Activated naive CD4-positive, alpha-beta T cell treated with anti-CD3 and anti-CD28 coated beads, Interleukin-2, amount 50 U/mL, for 24 hours (primary cell): ENCODE measurements around the gene KIF3B.
"Not testable (repeated sequence)": the region's sequence is repeated elsewhere in the genome, so short reads cannot be mapped to it uniquely, and the experiment has no call there.

ENCODE experiments used
- H3K27ac Mint-ChIP-seq: one replicate; pipeline ENCODE4 v1.8.0; 2021; ENCODE audit warnings: mild to moderate bottlenecking, mixed read lengths
- H3K27me3 Mint-ChIP-seq: one replicate; pipeline ENCODE4 v1.8.0; 2021; ENCODE audit warnings: mixed read lengths
- H3K36me3 Mint-ChIP-seq: one replicate; pipeline ENCODE4 v1.8.0; 2021; ENCODE audit warnings: mixed read lengths
- H3K4me1 Mint-ChIP-seq: one replicate; pipeline ENCODE4 v1.8.0; 2021; ENCODE audit warnings: mixed read lengths
- H3K4me3 Mint-ChIP-seq: one replicate; pipeline ENCODE4 v1.8.0; 2021; ENCODE audit warnings: mild to moderate bottlenecking, mixed read lengths
- H3K9me3 Mint-ChIP-seq: one replicate; pipeline ENCODE4 v1.8.0; 2021; ENCODE audit warnings: mixed read lengths

The KIF3B gene

GRCh38 chr20:32359633-32360332 lies 82.3 kb downstream of the KIF3B start:
- peaks cover 12% of the 10 kb centered on the region for H3K36me3 Mint-ChIP-seq
- H3K27me3 Mint-ChIP-seq: no peaks in the 10 kb centered on the region
- peaks cover 60% of the 10 kb centered on the region for H3K4me1 Mint-ChIP-seq
- H3K9me3 Mint-ChIP-seq: no peaks in the 10 kb centered on the region
- H3K4me3 Mint-ChIP-seq: peak overlapping the region; percentile 98
- peak overlapping the region; percentile 93 for H3K27ac Mint-ChIP-seq

- H3K27ac Mint-ChIP-seq: peak overlapping the region; percentile 77
- peaks cover 12% of the 10 kb centered on the region for H3K36me3 Mint-ChIP-seq
- H3K4me3 Mint-ChIP-seq: peak overlapping the region; percentile 98
- peaks cover 60% of the 10 kb centered on the region for H3K4me1 Mint-ChIP-seq
- no peaks in the 10 kb centered on the region for H3K27me3 Mint-ChIP-seq
- H3K9me3 Mint-ChIP-seq: no peaks in the 10 kb centered on the region
These were observed 82.8 kb downstream of the KIF3B start for GRCh38 chr20:32360333-32360634.

DNA sequence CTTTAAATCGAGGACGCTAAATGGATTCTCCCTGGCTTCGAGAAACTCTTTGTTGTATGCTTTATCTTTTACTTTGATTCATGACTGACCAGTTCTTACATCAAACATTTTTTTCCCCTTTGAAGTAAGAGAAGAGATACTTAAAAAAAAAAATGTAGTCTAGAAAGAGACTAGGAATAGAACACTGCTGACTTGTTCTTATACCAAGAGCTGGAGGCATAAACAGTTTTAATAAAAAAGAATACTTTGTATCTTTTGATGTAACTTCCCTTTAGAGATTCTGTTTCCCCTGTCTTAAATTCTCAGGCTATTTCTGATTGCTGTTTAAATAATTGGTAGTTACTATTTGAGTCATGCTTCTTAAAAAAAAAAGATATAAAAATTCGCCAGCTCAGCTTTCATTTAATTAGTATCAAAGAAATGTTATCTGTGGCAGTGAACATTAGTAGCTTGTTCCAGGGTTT lies 85.5 kb downstream of the KIF3B start:
- Mint-ChIP-seq H3K9me3 (no peaks in the 10 kb centered on the region), H3K27me3 (no peaks in the 10 kb centered on the region), H3K36me3 (peaks cover 19% of the 10 kb centered on the region), H3K27ac (peak overlapping the region; percentile 72), H3K4me1 (peaks cover 78% of the 10 kb centered on the region), H3K4me3 (peak overlapping the region; percentile 98)

DNA sequence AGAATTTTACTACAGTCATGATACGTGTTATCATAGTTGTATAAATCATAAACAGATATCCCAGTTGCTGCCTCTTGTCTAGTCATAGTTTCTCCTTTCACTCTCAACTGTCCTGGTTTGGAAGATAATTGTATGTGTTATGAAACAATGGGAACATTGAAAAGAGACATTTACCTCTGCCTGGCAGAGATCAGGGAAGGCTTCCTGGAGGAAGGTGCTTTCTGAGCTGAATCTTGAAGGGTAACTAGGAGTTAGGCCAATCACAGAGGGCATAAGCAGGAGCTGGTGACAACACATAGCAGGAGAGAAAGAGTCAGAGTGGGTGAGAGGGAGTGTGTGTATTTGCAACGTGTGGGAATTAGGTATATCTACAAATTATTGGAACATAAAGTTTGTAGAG lies 86.0 kb downstream of the KIF3B start:
- Mint-ChIP-seq H3K9me3 (no peaks in the 10 kb centered on the region), H3K36me3 (peaks cover 19% of the 10 kb centered on the region), H3K4me1 (peaks cover 83% of the 10 kb centered on the region), H3K27me3 (no peaks in the 10 kb centered on the region), H3K27ac (peak overlapping the region; percentile 72), H3K4me3 (peak overlapping the region; percentile 98)

DNA sequence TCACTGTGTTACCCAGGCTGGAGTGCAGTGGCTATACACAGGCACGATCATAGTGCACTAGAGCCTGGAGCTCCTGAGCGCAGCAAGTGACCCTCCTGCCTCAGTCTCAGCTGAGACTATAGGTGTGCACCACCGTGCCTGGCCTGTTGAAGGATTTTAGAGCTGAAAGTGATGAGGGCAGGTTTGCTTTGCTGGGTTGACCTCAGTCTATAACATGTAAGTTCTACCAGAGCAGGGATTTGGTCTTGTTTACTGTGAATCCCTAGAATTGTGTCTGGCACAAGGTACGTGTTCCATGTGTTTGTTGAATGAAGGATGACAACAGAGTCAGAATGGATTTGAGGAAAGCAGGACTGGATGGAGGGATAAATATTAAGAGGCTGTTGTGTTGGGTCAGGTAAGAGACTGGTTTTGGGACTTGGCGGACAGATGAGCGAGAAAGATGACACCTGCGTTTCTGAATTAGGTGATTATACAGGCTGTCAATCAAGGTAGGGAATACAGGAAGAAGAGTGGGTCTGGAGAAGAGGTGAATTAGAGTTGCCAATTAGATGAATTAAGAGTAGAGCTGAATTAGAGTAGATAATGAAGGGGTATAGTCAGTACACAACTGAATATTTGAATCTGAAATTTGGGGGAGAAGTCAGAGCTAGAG lies 87.2 kb downstream of the KIF3B start:
- no peaks in the 10 kb centered on the region for H3K27me3 Mint-ChIP-seq

GRCh38 chr20:32365564-32365963 lies 88.1 kb downstream of the KIF3B start:
- Mint-ChIP-seq H3K9me3 (no peaks in the 10 kb centered on the region), H3K36me3 (peaks cover 10% of the 10 kb centered on the region), H3K27me3 (no peaks in the 10 kb centered on the region), H3K27ac (no peak overlapping the region), H3K4me1 (peaks cover 76% of the 10 kb centered on the region), H3K4me3 (peak overlapping the region; percentile 49)

More for the DNA sequence above, 87.2 kb downstream of the KIF3B start:
- Mint-ChIP-seq H3K36me3 (peaks cover 15% of the 10 kb centered on the region), H3K4me3 (peak overlapping the region; percentile 49), H3K27ac (peak overlapping the region; percentile 56), H3K4me1 (peaks cover 85% of the 10 kb centered on the region), H3K9me3 (no peaks in the 10 kb centered on the region)

DNA sequence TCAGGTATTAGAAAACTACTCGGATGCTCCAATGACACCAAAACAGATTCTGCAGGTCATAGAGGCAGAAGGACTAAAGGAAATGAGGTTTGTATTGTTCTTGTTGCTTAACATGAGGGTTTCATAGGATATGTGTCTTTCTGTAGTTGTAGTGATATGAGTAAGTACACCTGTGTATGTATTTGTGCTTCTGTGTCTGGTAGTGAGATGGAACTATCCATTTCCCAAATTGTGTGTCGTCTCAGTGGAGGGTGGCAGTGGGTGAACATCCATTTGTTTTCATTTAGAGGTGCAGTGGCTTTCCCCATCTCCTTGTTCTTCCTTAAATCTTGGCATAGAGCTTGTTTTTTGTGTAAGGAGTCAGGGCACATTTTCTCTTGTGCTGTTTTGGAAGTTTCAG lies 88.9 kb downstream of the KIF3B start:
- peak overlapping the region; percentile 31 for H3K4me3 Mint-ChIP-seq

GRCh38 chr20:32368323-32368722 lies 90.9 kb downstream of the KIF3B start:
- Mint-ChIP-seq H3K27me3 (no peaks in the 10 kb centered on the region), H3K27ac (peak overlapping the region; percentile 97), H3K36me3 (peaks cover 7% of the 10 kb centered on the region), H3K9me3 (no peaks in the 10 kb centered on the region), H3K4me3 (peak overlapping the region; percentile 73), H3K4me1 (peaks cover 57% of the 10 kb centered on the region)

More for the DNA sequence above, 88.9 kb downstream of the KIF3B start:
- no peaks in the 10 kb centered on the region for H3K9me3 Mint-ChIP-seq
- peaks cover 9% of the 10 kb centered on the region for H3K36me3 Mint-ChIP-seq
- peak overlapping the region; percentile 97 for H3K27ac Mint-ChIP-seq
- H3K27me3 Mint-ChIP-seq: no peaks in the 10 kb centered on the region
- peaks cover 74% of the 10 kb centered on the region for H3K4me1 Mint-ChIP-seq

GRCh38 chr20:32368925-32369324 lies 91.5 kb downstream of the KIF3B start:
- Mint-ChIP-seq H3K27ac (peak overlapping the region; percentile 73), H3K4me1 (peaks cover 51% of the 10 kb centered on the region), H3K36me3 (peaks cover 7% of the 10 kb centered on the region), H3K27me3 (no peaks in the 10 kb centered on the region), H3K4me3 (no peak overlapping the region), H3K9me3 (no peaks in the 10 kb centered on the region)

DNA sequence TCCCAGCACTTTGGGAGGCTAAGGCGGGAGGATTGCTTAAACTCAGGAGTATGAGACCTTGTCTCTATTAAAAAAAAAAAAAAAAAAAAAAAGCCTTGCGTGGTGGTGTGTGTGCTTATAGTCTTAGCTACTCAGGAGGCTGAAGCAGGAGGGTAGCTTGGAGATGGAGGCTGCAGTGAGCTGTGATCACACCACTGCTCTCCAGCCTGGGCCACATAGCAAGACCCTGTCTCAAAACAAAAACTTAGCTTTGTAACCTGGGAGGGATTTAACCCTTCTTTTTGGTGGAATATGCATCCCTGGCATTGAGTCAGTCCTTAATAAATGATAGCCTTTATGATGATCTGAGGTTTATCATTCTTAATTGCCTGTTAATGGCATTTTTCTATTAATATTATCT lies 93.4 kb downstream of the KIF3B start:
- no peaks in the 10 kb centered on the region for H3K9me3 Mint-ChIP-seq
- H3K36me3 Mint-ChIP-seq: peaks cover 7% of the 10 kb centered on the region
- H3K4me1 Mint-ChIP-seq: peaks cover 35% of the 10 kb centered on the region
- no peak overlapping the region for H3K27ac Mint-ChIP-seq
- no peaks in the 10 kb centered on the region for H3K27me3 Mint-ChIP-seq
- no peak overlapping the region for H3K4me3 Mint-ChIP-seq

DNA sequence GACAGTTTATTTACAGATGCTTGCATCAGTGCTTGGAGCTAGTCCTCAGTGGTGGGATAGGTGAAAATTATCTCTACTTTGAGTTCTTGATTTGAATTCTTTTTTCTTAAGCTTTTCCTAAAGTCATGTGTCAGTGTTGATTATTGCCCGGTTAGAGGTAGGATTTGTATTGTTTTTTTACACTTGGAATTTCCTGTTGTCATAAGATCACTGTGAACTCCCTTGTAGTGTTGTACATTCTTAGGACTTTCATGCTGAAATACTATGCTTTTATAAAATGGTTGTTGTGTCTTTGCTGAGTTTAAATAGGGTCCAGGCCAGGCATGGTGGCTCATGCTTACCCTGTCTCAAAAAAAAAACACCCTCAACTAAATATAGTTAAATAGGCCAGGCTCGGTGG lies 101.0 kb downstream of the KIF3B start:
- H3K27ac Mint-ChIP-seq: no peak overlapping the region
- H3K9me3 Mint-ChIP-seq: no peaks in the 10 kb centered on the region
- H3K4me3 Mint-ChIP-seq: no peak overlapping the region
- H3K27me3 Mint-ChIP-seq: no peaks in the 10 kb centered on the region
- peaks cover 8% of the 10 kb centered on the region for H3K4me1 Mint-ChIP-seq
- H3K36me3 Mint-ChIP-seq: peaks cover 8% of the 10 kb centered on the region

DNA sequence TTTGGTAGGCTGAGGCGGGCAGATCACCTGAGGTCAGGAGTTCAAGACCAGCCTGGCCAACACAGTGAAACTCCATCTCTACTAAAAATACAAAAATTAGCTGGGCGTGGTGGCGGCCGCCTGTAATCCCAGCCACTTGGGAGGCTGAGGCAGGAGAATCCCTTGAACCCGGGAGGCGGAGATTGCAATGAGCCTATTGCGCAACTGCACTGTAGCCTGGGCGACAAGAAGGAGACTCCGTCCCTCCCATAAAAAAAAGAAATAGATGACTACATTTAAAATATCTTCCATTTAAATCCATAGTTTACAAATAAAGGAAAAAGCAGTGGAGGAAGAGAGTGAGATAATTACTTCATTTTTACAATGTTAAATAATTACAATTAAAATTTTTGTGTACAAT lies 102.6 kb downstream of the KIF3B start:
- H3K4me3 Mint-ChIP-seq, H3K27ac Mint-ChIP-seq, H3K27me3 Mint-ChIP-seq, H3K9me3 Mint-ChIP-seq: not testable (repeated sequence)
- H3K36me3 Mint-ChIP-seq: peaks cover 12% of the 10 kb centered on the region
- H3K4me1 Mint-ChIP-seq: peaks cover 21% of the 10 kb centered on the region

- Mint-ChIP-seq H3K27ac (no peak overlapping the region), H3K27me3 (no peaks in the 10 kb centered on the region), H3K36me3 (peaks cover 12% of the 10 kb centered on the region), H3K4me3 (no peak overlapping the region), H3K9me3 (no peaks in the 10 kb centered on the region), H3K4me1 (peaks cover 28% of the 10 kb centered on the region)
These were observed 103.3 kb downstream of the KIF3B start for GRCh38 chr20:32380745-32381144.

DNA sequence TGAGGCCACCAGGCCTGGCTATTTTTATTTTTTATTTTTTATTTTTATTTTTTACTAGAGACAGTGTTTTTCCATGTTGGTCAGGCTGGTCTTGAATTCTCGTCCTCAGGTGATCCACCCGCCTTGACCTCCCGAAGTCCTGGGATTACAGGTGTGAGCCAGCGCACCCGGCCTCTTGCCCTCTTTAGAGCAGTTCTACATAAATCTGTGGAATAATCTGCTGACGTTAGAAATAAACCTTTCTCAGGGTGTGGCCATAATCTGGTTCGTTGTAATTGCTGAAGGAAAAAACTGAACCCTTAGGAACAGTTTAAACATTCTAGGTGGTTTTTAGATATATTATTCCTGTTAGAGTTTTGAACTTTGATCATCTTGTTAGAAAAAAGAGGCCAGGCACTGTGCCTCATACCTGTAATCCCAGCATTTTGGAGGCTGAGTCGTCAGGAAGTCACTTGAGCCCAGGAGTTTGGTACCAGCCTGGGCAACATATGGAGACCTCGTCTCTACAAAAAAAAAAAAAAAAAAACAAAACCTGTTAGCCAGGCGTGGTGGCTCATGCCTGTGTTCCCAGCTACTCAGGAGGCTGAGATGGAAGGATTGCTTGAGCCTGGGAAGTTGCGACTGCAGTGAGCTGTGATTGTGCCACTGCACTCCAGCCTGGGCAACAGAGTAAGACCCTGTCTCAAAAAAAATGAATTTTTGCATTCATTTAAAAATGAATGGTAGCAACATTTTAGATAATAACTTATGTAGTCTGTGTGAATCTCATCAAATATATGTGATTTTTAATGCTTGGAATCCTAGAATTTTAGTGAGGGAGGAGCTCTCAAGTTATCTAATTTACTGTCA lies 104.9 kb downstream of the KIF3B start:
- H3K9me3 Mint-ChIP-seq: no peaks in the 10 kb centered on the region
- H3K4me3 Mint-ChIP-seq: no peak overlapping the region
- H3K4me1 Mint-ChIP-seq: peaks cover 44% of the 10 kb centered on the region
- H3K36me3 Mint-ChIP-seq: peaks cover 14% of the 10 kb centered on the region
- H3K27me3 Mint-ChIP-seq: no peaks in the 10 kb centered on the region
- peak overlapping the region; percentile 23 for H3K27ac Mint-ChIP-seq

DNA sequence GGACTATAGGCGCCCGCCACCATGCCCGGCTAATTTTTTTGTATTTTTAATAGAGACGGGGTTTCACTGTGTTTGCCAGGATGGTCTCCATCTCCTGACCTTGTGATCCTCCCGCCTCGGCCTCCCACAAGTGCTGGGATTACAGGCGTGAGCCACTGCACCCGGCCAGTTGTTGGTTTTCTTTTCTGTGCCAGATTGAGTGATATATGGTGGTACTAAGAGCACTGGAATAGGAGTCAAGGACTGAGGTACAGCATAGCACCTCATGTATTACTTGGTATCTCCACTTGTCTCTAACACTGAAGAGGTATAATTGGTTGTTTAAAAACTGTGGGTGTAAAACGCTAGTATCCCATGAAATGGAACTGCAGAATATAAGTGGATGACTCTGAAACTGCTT lies 106.0 kb downstream of the KIF3B start:
- not testable (repeated sequence) for H3K4me3 Mint-ChIP-seq, H3K27me3 Mint-ChIP-seq, H3K9me3 Mint-ChIP-seq
- H3K4me1 Mint-ChIP-seq: peaks cover 48% of the 10 kb centered on the region
- H3K27ac Mint-ChIP-seq: peak overlapping the region; percentile 74
- peaks cover 12% of the 10 kb centered on the region for H3K36me3 Mint-ChIP-seq
